GM19035 (cell line): ENCODE data around the gene GJA4.

Experiments used
- ATAC-seq: cut with Tn5 transposase; IDR thresholded peaks from one replicate; pipeline ENCODE4 v1.9.1; 2021; ENCODE audit not compliant: unreplicated experiment

GJA4 gene

GRCh38 chr1:34829250-34829649, 36.5 kb downstream of the GJA4 start:
- no peak for ATAC-seq

- no peak for ATAC-seq
Observed at GRCh38 chr1:34831721-34832246, 39.0 kb downstream of the GJA4 start.

GRCh38 chr1:34833711-34834110, 40.9 kb downstream of the GJA4 start:
- no peak for ATAC-seq

GRCh38 chr1:34839526-34840305, 46.9 kb downstream of the GJA4 start:
- no peak for ATAC-seq

GRCh38 chr1:34840426-34840825, 47.6 kb downstream of the GJA4 start:
- no peak for ATAC-seq

- no peak for ATAC-seq
Observed at GRCh38 chr1:34842073-34842472, 49.3 kb downstream of the GJA4 start.

GRCh38 chr1:34842952-34843371, 50.2 kb downstream of the GJA4 start:
- ATAC-seq = no peak

- ATAC-seq = no peak
Observed at GRCh38 chr1:34843392-34844251, 50.8 kb downstream of the GJA4 start.

- no peak for ATAC-seq
Observed at GRCh38 chr1:34844252-34844634, 51.4 kb downstream of the GJA4 start.
